ENCODE data around the gene NES. TPM values are rescaled to one million over a fixed set of nuclear protein-coding genes. Genes with fewer than 3 reads are reported as not detected.
A peak's percentile ranks its signal among the peaks of the same experiment; 100 is the strongest.

Gene NES
- total RNA-seq, 4 donors from 2014 or later = 3.5 to 8.0 (median 5.4) TPM

- WGBS, 2 donors = 93% methylated on average over 2 of the region's 4 CpGs; no CpG with 5 or more reads in 1 of the 2 donors
- DNase-seq = no peak
- Histone ChIP-seq H3K27ac (no peak overlapping the region), H3K4me1 (peaks cover 8 to 31% (median 17%) of the 10 kb centered on the region in 3 donors), H3K36me3 (peaks cover 13 to 60% (median 19%) of the 10 kb centered on the region in 3 donors), H3K27me3 (no peaks in the 10 kb centered on the region), H3K9me3 (no peaks in the 10 kb centered on the region), H3K4me3 (no peak overlapping the region)
- TF ChIP-seq POLR2A (IDR thresholded peaks at IDR 0.05) (no peak), CTCF (IDR thresholded peaks at IDR 0.05) (no peak)
- intact Hi-C loops (cut with DNase I) = no loop called here
Observed at GRCh38 chr1:156721535-156721934, 44.3 kb upstream of the NES start.

- no CpG with 5 or more reads among the region's 2 CpGs for WGBS, 2 donors
- TF ChIP-seq CTCF (IDR thresholded peaks at IDR 0.05) = no peak
- no peak for TF ChIP-seq POLR2A (IDR thresholded peaks at IDR 0.05)
Observed at GRCh38 chr1:156721131-156721530, 43.9 kb upstream of the NES start.

GRCh38 chr1:156717351-156717750 lies 40.1 kb upstream of the NES start:
- Histone ChIP-seq H3K9me3 (no peaks in the 10 kb centered on the region), H3K27me3 (no peaks in the 10 kb centered on the region), H3K4me3 (no peak overlapping the region), H3K4me1 (peaks cover 3 to 16% (median 6%) of the 10 kb centered on the region in 3 donors), H3K27ac (no peak overlapping the region), H3K36me3 (peaks cover 0 to 28% (median 0%) of the 10 kb centered on the region in 3 donors)
- DNase-seq = no peak
- 45 to 82% methylated on average over 4 of the region's 4 CpGs for WGBS, 2 donors
- TF ChIP-seq CTCF (IDR thresholded peaks at IDR 0.05) (no peak), POLR2A (IDR thresholded peaks at IDR 0.05) (no peak)
- intact Hi-C loops (cut with DNase I) = no loop called here

More at GRCh38 chr1:156721131-156721530, 43.9 kb upstream of the NES start:
- H3K4me1 ChIP-seq = peaks cover 3 to 29% (median 13%) of the 10 kb centered on the region in 3 donors
- H3K27ac ChIP-seq = no peak overlapping the region
- peaks cover 13 to 60% (median 19%) of the 10 kb centered on the region in 3 donors for H3K36me3 ChIP-seq
- DNase-seq = no peak
- no peaks in the 10 kb centered on the region for H3K27me3 ChIP-seq
- no peak overlapping the region for H3K4me3 ChIP-seq
- intact Hi-C loops (cut with DNase I) = no loop called here
- no peaks in the 10 kb centered on the region for H3K9me3 ChIP-seq

- no peak for DNase-seq
- Histone ChIP-seq H3K4me1 (peaks cover 26 to 41% (median 32%) of the 10 kb centered on the region in 3 donors), H3K27me3 (no peaks in the 10 kb centered on the region), H3K9me3 (no peaks in the 10 kb centered on the region), H3K4me3 (no peak overlapping the region), H3K36me3 (peaks cover 0 to 4% (median 0%) of the 10 kb centered on the region in 3 donors), H3K27ac (no peak overlapping the region)
- TF ChIP-seq CTCF (IDR thresholded peaks at IDR 0.05) (no peak), POLR2A (IDR thresholded peaks at IDR 0.05) (no peak)
- 83 to 88% methylated on average over 3 of the region's 3 CpGs for WGBS, 2 donors
- intact Hi-C loops (cut with DNase I) = no loop called here
Observed at GRCh38 chr1:156714830-156715229, 37.6 kb upstream of the NES start.

- no peak for TF ChIP-seq POLR2A (IDR thresholded peaks at IDR 0.05)
- no peak for TF ChIP-seq CTCF (IDR thresholded peaks at IDR 0.05)
- Histone ChIP-seq H3K4me3 (no peak overlapping the region), H3K27me3 (no peaks in the 10 kb centered on the region), H3K4me1 (peaks cover 48 to 63% (median 54%) of the 10 kb centered on the region in 3 donors), H3K27ac (peak overlapping the region; percentile 38 to 76 (median 68)), H3K9me3 (no peaks in the 10 kb centered on the region), H3K36me3 (no peaks in the 10 kb centered on the region)
- WGBS, 2 donors = 16 to 50% methylated on average over 1 to 3 of the region's 3 CpGs
- intact Hi-C loops (cut with DNase I) = no loop called here
- no peak for DNase-seq
Observed at GRCh38 chr1:156712626-156713025, 35.4 kb upstream of the NES start.
